Mucosa of rectum (tissue), 2 donors: Measurements from ENCODE around the gene CHMP6.
"Not testable (repeated sequence)": the region's sequence is repeated elsewhere in the genome, so short reads cannot be mapped to it uniquely, and the experiment has no call there.

ENCODE experiments used
- H3K27ac ChIP-seq, 2 donors: one replicate each; pipeline ENCODE4 v1.7.0; 2013; ENCODE audit warnings: inconsistent platforms in 2 of 2, low read depth in 2 of 2, low read length in 2 of 2
- H3K27me3 ChIP-seq, 2 donors: one replicate each; pipeline ENCODE4 v1.7.0; 2013; ENCODE audit warnings: low read length in 2 of 2; ENCODE audit not compliant: control insufficient read depth in 2 of 2, insufficient read depth in 2 of 2
- H3K36me3 ChIP-seq, 2 donors: one replicate each; pipeline ENCODE4 v1.7.0; 2013; ENCODE audit warnings: low read length in 2 of 2; ENCODE audit not compliant: control insufficient read depth in 2 of 2, insufficient read depth in 2 of 2
- H3K4me1 ChIP-seq, 2 donors: one replicate each; pipeline ENCODE4 v1.7.0; 2013; ENCODE audit warnings: low read length in 2 of 2, mild to moderate bottlenecking in 1 of 2; ENCODE audit not compliant: control insufficient read depth in 2 of 2, insufficient read depth in 2 of 2
- H3K4me3 ChIP-seq, 2 donors: one replicate each; pipeline ENCODE4 v1.7.0; 2013; ENCODE audit warnings: low read length in 2 of 2
- H3K9ac ChIP-seq, 2 donors: one replicate each; pipeline ENCODE4 v1.7.0; 2013; ENCODE audit warnings: low read length in 2 of 2, low read depth in 1 of 2, mild to moderate bottlenecking in 1 of 2
- H3K9me3 ChIP-seq, 2 donors: one replicate each; pipeline ENCODE4 v1.7.0; 2013; ENCODE audit warnings: low read length in 2 of 2; ENCODE audit not compliant: control insufficient read depth in 2 of 2
- donor health status: healthy.
- donor health status: Normal muscosa, but diverticular disease.

The CHMP6 gene

GRCh38 chr17:81015136-81015535 lies 23.5 kb downstream of the CHMP6 start:
- Histone ChIP-seq H3K4me1 (peaks cover 10 to 12% of the 10 kb centered on the region in 2 donors), H3K27ac (no peak overlapping the region), H3K9me3 (peaks cover 0 to 3% of the 10 kb centered on the region in 2 donors), H3K9ac (no peak overlapping the region), H3K27me3 (no peaks in the 10 kb centered on the region), H3K4me3 (no peak overlapping the region), H3K36me3 (no peaks in the 10 kb centered on the region)

GRCh38 chr17:81016575-81016974 lies 24.9 kb downstream of the CHMP6 start:
- H3K36me3 ChIP-seq = no peaks in the 10 kb centered on the region
- H3K27me3 ChIP-seq = no peaks in the 10 kb centered on the region
- H3K9me3 ChIP-seq = no peaks in the 10 kb centered on the region
- no peak overlapping the region for H3K27ac ChIP-seq
- no peak overlapping the region for H3K9ac ChIP-seq
- H3K4me3 ChIP-seq = no peak overlapping the region
- peaks cover 21 to 25% of the 10 kb centered on the region in 2 donors for H3K4me1 ChIP-seq

GRCh38 chr17:81017330-81017729 lies 25.7 kb downstream of the CHMP6 start:
- H3K9ac ChIP-seq = peak overlapping the region in 1 of 2 donors; percentile 74
- not testable (repeated sequence) for H3K4me3 ChIP-seq, H3K36me3 ChIP-seq, H3K27me3 ChIP-seq, H3K9me3 ChIP-seq
- peaks cover 22 to 26% of the 10 kb centered on the region in 2 donors for H3K4me1 ChIP-seq
- H3K27ac ChIP-seq = peak overlapping the region; percentile 82 to 89

- Histone ChIP-seq H3K27me3 (no peaks in the 10 kb centered on the region), H3K4me1 (peaks cover 22 to 26% of the 10 kb centered on the region in 2 donors), H3K36me3 (no peaks in the 10 kb centered on the region), H3K27ac (peak overlapping the region; percentile 82 to 89), H3K9ac (peak overlapping the region; percentile 66 to 74), H3K9me3 (no peaks in the 10 kb centered on the region), H3K4me3 (peak overlapping the region; percentile 68 to 71)
Observed at GRCh38 chr17:81018044-81018802, 26.6 kb downstream of the CHMP6 start.

GRCh38 chr17:81019563-81020442 lies 28.2 kb downstream of the CHMP6 start:
- Histone ChIP-seq H3K4me3 (no peak overlapping the region), H3K27me3 (no peaks in the 10 kb centered on the region), H3K9me3 (no peaks in the 10 kb centered on the region), H3K27ac (no peak overlapping the region), H3K4me1 (peaks cover 22 to 30% of the 10 kb centered on the region in 2 donors), H3K9ac (no peak overlapping the region), H3K36me3 (no peaks in the 10 kb centered on the region)

GRCh38 chr17:81020443-81020766 lies 28.8 kb downstream of the CHMP6 start:
- Histone ChIP-seq H3K4me3 (no peak overlapping the region), H3K9ac (peak overlapping the region in 1 of 2 donors; percentile 75), H3K9me3 (no peaks in the 10 kb centered on the region), H3K4me1 (peaks cover 22 to 30% of the 10 kb centered on the region in 2 donors), H3K36me3 (no peaks in the 10 kb centered on the region), H3K27me3 (no peaks in the 10 kb centered on the region), H3K27ac (peak overlapping the region; percentile 75 to 77)

- Histone ChIP-seq H3K4me3 (peak overlapping the region in 1 of 2 donors; percentile 12), H3K9ac (peak overlapping the region; percentile 49 to 75), H3K9me3 (no peaks in the 10 kb centered on the region), H3K27ac (peak overlapping the region; percentile 75 to 77), H3K4me1 (peaks cover 22 to 30% of the 10 kb centered on the region in 2 donors), H3K36me3 (no peaks in the 10 kb centered on the region), H3K27me3 (no peaks in the 10 kb centered on the region)
Observed at GRCh38 chr17:81020767-81021497, 29.3 kb downstream of the CHMP6 start.

- Histone ChIP-seq H3K4me1 (peaks cover 22 to 33% of the 10 kb centered on the region in 2 donors), H3K27ac (peak overlapping the region; percentile 75 to 77), H3K36me3 (no peaks in the 10 kb centered on the region), H3K27me3 (peaks cover 4 to 6% of the 10 kb centered on the region in 2 donors), H3K4me3 (no peak overlapping the region), H3K9me3 (no peaks in the 10 kb centered on the region), H3K9ac (peak overlapping the region; percentile 49 to 75)
Observed at GRCh38 chr17:81021531-81022343, 30.1 kb downstream of the CHMP6 start.

GRCh38 chr17:81022344-81022676 lies 30.7 kb downstream of the CHMP6 start:
- Histone ChIP-seq H3K9me3 (no peaks in the 10 kb centered on the region), H3K9ac (no peak overlapping the region), H3K27me3 (peaks cover 7 to 8% of the 10 kb centered on the region in 2 donors), H3K36me3 (no peaks in the 10 kb centered on the region), H3K4me3 (no peak overlapping the region), H3K27ac (no peak overlapping the region), H3K4me1 (peaks cover 22 to 33% of the 10 kb centered on the region in 2 donors)
